Activated CD4-positive, alpha-beta T cell treated with anti-CD3 and anti-CD28 coated beads, Interleukin-2, Interleukin-6, amounts not matched to agents 100 ng/mL and 50 ng/mL, durations not matched to agents 16 hours and 8 hours (primary cell): ENCODE data around the gene HDHD3.
"Not testable (repeated sequence)": the region's sequence is repeated elsewhere in the genome, so short reads cannot be mapped to it uniquely, and the experiment has no call there.

Source experiments
- DNase-seq: peaks from one replicate; pipeline ENCODE4 v3.0.0-alpha.2; 2020

HDHD3 gene

GRCh38 chr9:113389451-113389850 is 12.7 kb upstream of the HDHD3 start:
- no peak for DNase-seq

- DNase-seq = no peak
Observed at GRCh38 chr9:113388833-113389232, 12.0 kb upstream of the HDHD3 start.

- no peak for DNase-seq
Observed at GRCh38 chr9:113387560-113388230, 10.9 kb upstream of the HDHD3 start.

GRCh38 chr9:113386571-113387393 is 10.0 kb upstream of the HDHD3 start:
- DNase-seq = no peak

GRCh38 chr9:113381909-113382411 is 5.2 kb upstream of the HDHD3 start:
- DNase-seq = no peak

GRCh38 chr9:113381441-113381840 is 4.7 kb upstream of the HDHD3 start:
- not testable (repeated sequence) for DNase-seq

GRCh38 chr9:113380869-113381378 is 4.1 kb upstream of the HDHD3 start:
- DNase-seq = peak; percentile 22

- not testable (repeated sequence) for DNase-seq
Observed at GRCh38 chr9:113379829-113380210, 3.0 kb upstream of the HDHD3 start.

- not testable (repeated sequence) for DNase-seq
Observed at GRCh38 chr9:113379094-113379828, 2.5 kb upstream of the HDHD3 start.

GRCh38 chr9:113375057-113376023 is 1.4 kb downstream of the HDHD3 start:
- peak; percentile 24 for DNase-seq

- no peak for DNase-seq
Observed at GRCh38 chr9:113373676-113374392, 3.0 kb downstream of the HDHD3 start.

GRCh38 chr9:113373256-113373655 is 3.5 kb downstream of the HDHD3 start:
- no peak for DNase-seq

- DNase-seq = no peak
Observed at GRCh38 chr9:113372059-113372458, 4.7 kb downstream of the HDHD3 start.

GRCh38 chr9:113370806-113371325 is 5.9 kb downstream of the HDHD3 start:
- DNase-seq = no peak

- DNase-seq = no peak
Observed at GRCh38 chr9:113369855-113370140, 7.0 kb downstream of the HDHD3 start.

GRCh38 chr9:113368982-113369854 is 7.6 kb downstream of the HDHD3 start:
- no peak for DNase-seq

GRCh38 chr9:113368348-113368981 is 8.3 kb downstream of the HDHD3 start:
- no peak for DNase-seq

GRCh38 chr9:113365652-113366051 is 11.1 kb downstream of the HDHD3 start:
- not testable (repeated sequence) for DNase-seq

GRCh38 chr9:113364951-113365350 is 11.8 kb downstream of the HDHD3 start:
- DNase-seq = no peak

GRCh38 chr9:113363336-113363735 is 13.4 kb downstream of the HDHD3 start:
- no peak for DNase-seq
